ENCODE measurements around the gene PARP15. TPM values are rescaled to one million over a fixed set of nuclear protein-coding genes. Genes with fewer than 3 reads are reported as not detected.
"Not testable (repeated sequence)": the region's sequence is repeated elsewhere in the genome, so short reads cannot be mapped to it uniquely, and the experiment has no call there.

PARP15 gene
- polyA plus RNA-seq, 1 donor = 0.45 TPM

DNA sequence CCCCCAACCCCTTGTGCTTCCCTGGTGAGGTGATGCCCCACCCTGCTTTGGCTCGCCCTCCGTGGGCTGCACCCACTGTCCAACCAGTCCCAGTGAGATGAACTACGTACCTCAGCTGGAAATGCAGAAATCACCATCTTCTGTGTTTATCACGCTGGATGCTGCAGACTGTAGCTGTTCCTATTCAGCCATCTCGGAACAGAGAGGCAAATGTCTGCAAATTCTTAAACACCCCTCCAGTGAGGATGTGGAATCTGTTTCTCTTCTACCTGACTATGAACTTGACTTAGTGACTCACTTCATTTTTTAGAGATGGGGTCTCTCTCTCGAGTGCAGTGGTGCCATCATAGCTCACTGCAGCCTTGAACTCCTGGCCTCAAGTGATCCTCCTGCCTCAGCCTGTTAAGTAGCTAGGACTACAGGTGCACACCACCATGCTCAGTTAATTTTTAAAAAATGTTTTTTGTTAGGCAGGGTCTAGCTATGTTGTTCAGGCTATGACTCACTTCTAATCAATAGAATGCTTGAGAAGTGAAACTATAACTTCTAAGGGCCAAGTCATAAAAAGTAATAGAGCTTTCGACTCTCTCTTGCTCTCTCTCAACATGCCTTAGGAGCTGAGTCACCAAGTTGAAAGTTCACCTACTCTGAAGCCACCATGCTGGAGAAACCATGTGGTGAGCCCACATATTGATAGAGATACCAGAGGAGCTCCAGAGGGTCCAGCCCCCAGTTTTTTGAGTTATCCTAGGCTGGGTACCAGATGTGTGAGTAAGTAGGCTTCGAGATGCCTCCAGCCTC, 91.7 kb downstream of the PARP15 start:
- DNase-seq = no peak

GRCh38 chr3:122671553-122671952, 94.1 kb downstream of the PARP15 start:
- DNase-seq = no peak

DNA sequence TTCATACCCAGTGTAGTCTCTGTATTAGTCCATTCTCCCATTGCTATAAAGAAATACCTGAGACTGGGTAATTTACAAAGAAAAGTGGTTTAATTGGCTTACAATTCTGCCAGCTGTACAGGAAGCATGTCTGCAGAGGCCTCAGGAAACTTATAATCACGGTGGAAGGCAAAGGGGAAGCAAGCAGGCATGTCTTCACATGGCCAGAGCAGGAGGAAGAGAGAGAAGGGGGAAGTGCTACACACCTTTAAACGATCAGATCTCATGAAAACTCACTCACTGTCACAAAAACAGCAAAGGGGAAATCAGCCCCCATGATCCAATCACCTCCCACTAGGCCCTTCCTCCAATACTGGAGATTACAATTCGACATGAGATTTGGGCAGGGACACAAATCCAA, 96.9 kb downstream of the PARP15 start:
- no peak for DNase-seq

DNA sequence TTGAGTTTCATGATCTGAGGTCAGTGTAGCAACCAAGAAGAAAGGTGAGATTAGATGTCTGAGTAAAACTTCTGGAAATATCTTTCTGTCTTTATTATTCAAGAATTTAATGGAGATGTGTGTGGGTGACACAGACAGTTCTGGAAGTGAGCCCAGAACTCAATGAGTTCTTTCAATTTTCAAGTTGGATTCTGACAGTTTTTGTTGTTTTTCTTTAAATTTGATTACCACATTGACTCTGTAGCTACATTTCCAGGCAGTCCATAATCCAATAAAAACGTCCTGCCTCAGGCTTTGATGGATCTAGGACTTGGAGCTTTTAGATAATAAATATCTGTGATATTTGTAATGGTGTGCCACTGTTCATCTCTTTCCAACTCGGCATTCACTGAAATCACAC, 99.3 kb downstream of the PARP15 start:
- DNase-seq = no peak

- DNase-seq = no peak
Measured at GRCh38 chr3:122677216-122677615, 99.8 kb downstream of the PARP15 start.

GRCh38 chr3:122678506-122678905, 101.1 kb downstream of the PARP15 start:
- no peak for DNase-seq

- DNase-seq = peak; percentile 80
Measured at GRCh38 chr3:122679085-122679881, 101.8 kb downstream of the PARP15 start.

DNA sequence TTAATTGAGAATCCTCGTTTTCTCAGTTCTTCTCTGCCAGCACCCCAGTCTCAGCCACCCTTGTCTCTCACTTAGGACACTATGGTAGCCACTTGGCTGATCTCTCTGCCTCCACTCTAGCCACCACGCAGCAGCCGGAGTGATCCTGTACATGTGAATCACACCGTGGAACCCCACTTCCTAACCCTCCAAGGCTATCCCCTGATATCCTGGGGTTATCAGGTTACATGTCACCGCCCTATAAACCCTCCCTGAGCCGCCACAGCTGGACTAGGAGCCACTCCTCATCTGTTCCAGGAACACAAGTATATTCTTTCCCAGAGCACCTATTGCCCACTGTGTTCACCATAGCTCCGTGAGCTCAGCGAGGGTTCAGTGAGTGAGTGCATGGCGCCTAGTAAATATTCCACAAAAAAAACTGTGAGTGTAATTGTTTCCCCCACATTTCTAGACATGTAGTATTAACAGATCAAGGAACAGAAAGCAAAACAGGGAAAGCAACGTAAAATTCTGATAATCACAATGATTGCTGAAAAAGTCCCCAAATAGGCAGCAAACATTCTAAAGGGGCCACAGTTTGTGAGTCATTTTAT, 102.5 kb downstream of the PARP15 start:
- DNase-seq = peak; percentile 20

- peak; percentile 75 for DNase-seq
Measured at GRCh38 chr3:122680475-122681283, 103.2 kb downstream of the PARP15 start, which contains the start of gene PARP14. PARP14 (plus strand) TSS chr3:122680839; CDS start chr3:122680884, 45 bp downstream.

DNA sequence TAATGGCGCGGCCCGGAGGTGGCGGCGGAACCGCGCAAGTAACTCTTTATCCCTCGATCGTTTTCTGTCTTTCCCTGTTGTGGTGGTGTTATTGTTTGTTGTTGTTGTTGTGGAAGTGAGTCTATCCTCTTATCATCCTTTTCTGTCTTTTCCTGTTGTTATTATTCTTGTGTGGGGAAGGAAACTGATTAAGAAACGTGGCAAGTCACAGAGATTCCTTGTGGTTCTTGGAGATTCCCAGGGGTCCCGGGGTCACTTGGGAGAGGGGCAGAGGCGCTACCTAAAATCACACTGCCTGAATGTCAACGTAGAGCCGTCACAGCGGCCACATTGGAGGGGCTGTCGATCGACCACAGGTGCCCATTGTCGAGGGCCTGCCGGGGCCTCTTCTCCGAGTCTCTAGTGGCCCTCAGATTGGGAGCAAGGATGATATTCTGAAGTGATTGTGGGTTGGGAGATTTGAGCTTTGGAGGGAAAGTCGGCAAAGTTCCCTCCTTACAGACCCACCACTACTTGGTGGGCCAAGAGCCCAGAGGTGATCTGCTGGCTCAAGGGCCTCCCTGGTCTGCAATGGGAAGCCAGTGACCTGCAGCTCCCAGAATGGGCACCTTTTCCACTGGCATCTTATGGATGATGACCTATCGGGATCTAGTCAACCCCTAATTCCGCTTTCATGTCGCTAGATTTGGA, 104.0 kb downstream of the PARP15 start:
- DNase-seq = no peak

- no peak for DNase-seq
Measured at GRCh38 chr3:122681974-122682409, 104.5 kb downstream of the PARP15 start.

GRCh38 chr3:122682778-122683411, 105.4 kb downstream of the PARP15 start:
- DNase-seq = not testable (repeated sequence)

GRCh38 chr3:122687298-122687697, 109.8 kb downstream of the PARP15 start:
- DNase-seq = no peak

Other genes with a start within 250 kb of the PARP15 start
- gene MIX23, start 194.4 kb upstream of the PARP15 start, polyA plus RNA-seq (ENCODE audit: insufficient read length) = 68.0 TPM
- gene FAM162A, start 193.5 kb upstream of the PARP15 start, polyA plus RNA-seq (ENCODE audit: insufficient read length) = 62.2 TPM
- gene WDR5B, start 161.6 kb upstream of the PARP15 start, polyA plus RNA-seq (ENCODE audit: insufficient read length) = 11.6 TPM
- 57.1 TPM for gene KPNA1, start 62.7 kb upstream of the PARP15 start, polyA plus RNA-seq (ENCODE audit: insufficient read length)
- gene PARP9, start 13.3 kb upstream of the PARP15 start, polyA plus RNA-seq (ENCODE audit: insufficient read length) = 17.4 TPM
- gene DTX3L, start 13.3 kb upstream of the PARP15 start, polyA plus RNA-seq (ENCODE audit: insufficient read length) = 15.1 TPM
- gene PARP14, start 103.2 kb downstream of the PARP15 start, polyA plus RNA-seq (ENCODE audit: insufficient read length) = 30.4 TPM
- 18.7 TPM for gene HSPBAP1, start 216.2 kb downstream of the PARP15 start, polyA plus RNA-seq (ENCODE audit: insufficient read length)
- 17.3 TPM for gene SLC49A4, start 217.4 kb downstream of the PARP15 start, polyA plus RNA-seq (ENCODE audit: insufficient read length)